Lower lobe of right lung (tissue), 2 donors: ENCODE data around the gene CCDC110. TPM values are rescaled to one million over a fixed set of nuclear protein-coding genes. Genes with fewer than 3 reads are reported as not detected.

Source experiments
- ATAC-seq, 2 donors: fragments of 200-7000 bp; cut with Tn5 transposase; one replicate each; pipeline ENCODE4 v1.9.1; 2020 to 2022; ENCODE audit warnings: mild to moderate bottlenecking in 2 of 2, moderate library complexity in 2 of 2
- DNase-seq: peaks from one replicate; pipeline ENCODE4 v3.0.0-alpha.2; 2020
- H3K27ac ChIP-seq: fragments of 200-600 bp; one replicate; pipeline ENCODE4 v1.8.0; 2022
- H3K27me3 ChIP-seq: fragments of 200-600 bp; one replicate; pipeline ENCODE4 v1.8.0; 2022; ENCODE audit warnings: low read depth
- H3K36me3 ChIP-seq: fragments of 200-600 bp; one replicate; pipeline ENCODE4 v1.8.0; 2022; ENCODE audit warnings: mild to moderate bottlenecking
- H3K4me1 ChIP-seq: fragments of 200-600 bp; one replicate; pipeline ENCODE4 v1.8.0; 2022
- H3K4me3 ChIP-seq: fragments of 200-600 bp; one replicate; pipeline ENCODE4 v1.8.0; 2022; ENCODE audit warnings: mild to moderate bottlenecking
- H3K9me3 ChIP-seq: fragments of 200-600 bp; one replicate; pipeline ENCODE4 v1.8.0; 2022
- CTCF ChIP-seq: fragments of 200-600 bp; IDR thresholded peaks from one replicate; pipeline ENCODE4 v1.8.0; 2022; ENCODE audit warnings: antibody characterized with exemption, mild to moderate bottlenecking
- intact Hi-C: fragments of 100-400 bp; cut with DNase I; formaldehyde crosslinking; loops from one replicate; pipeline ENCODE4 v1.11.0; 2022
- long read RNA-seq: library from polyadenylated mRNA; unstranded; transcript quantifications from one replicate; pipeline ENCODE4 v2.0.0, GENCODE V29; 2021
- total RNA-seq: library from RNA; stranded (reverse); fragmentation: NEBNext Ultra II Directional; extraction: Animal tissue kit (Norgen Biotek cat#: 25700); gene quantifications from one replicate; pipeline ENCODE4 v1.2.1, GENCODE V29; 2021
- donor health status: DM: no; HTN: yes; CAD: no; lungs with severe emphysema.

The CCDC110 gene
- 0.44 TPM for total RNA-seq
- long read RNA-seq, partial matches to known transcripts, result 0 of 1 reads
- long read RNA-seq, other reads (novel, unspliced or antisense), result 0 of 1 reads

- intact Hi-C loops, result no loop called here
Observed at GRCh38 chr4:185471235-185472102, at the start of gene CCDC110. TSS of gene CCDC110 (minus strand) at chr4:185471733. CDS start at chr4:185471683, 50 bp downstream.

GRCh38 chr4:185520119-185520518 is 48.6 kb upstream of the CCDC110 start:
- intact Hi-C loops, result no loop called here
- Histone ChIP-seq H3K27me3 (no peaks in the 10 kb centered on the region), H3K36me3 (no peaks in the 10 kb centered on the region), H3K4me1 (no peaks in the 10 kb centered on the region), H3K4me3 (no peak overlapping the region), H3K27ac (peak overlapping the region; percentile 9), H3K9me3 (no peaks in the 10 kb centered on the region)
- DNase-seq, result no peak
- TF ChIP-seq CTCF, result no peak
- peak; percentile 86 to 97 for ATAC-seq

More at GRCh38 chr4:185471235-185472102, at the start of gene CCDC110:
- TF ChIP-seq CTCF, result peak; percentile 71
- H3K27ac ChIP-seq, result peak within 1 kb of the TSS; percentile 68
- H3K36me3 ChIP-seq, result no peaks in the 10 kb centered on the region
- peaks cover 7% of the 10 kb centered on the region for H3K4me1 ChIP-seq
- H3K9me3 ChIP-seq, result no peaks in the 10 kb centered on the region
- peak within 1 kb of the TSS; percentile 91 for H3K4me3 ChIP-seq
- H3K27me3 ChIP-seq, result no peaks in the 10 kb centered on the region
- peak; percentile 91 for DNase-seq
- peak; percentile 98 to 99 for ATAC-seq

GRCh38 chr4:185518494-185518893 is 47.0 kb upstream of the CCDC110 start:
- no peaks in the 10 kb centered on the region for H3K27me3 ChIP-seq
- ATAC-seq (no peak), DNase-seq (no peak)
- no peaks in the 10 kb centered on the region for H3K9me3 ChIP-seq
- H3K4me3 ChIP-seq, result no peak overlapping the region
- intact Hi-C loops, result no loop called here
- H3K27ac ChIP-seq, result no peak overlapping the region
- peaks cover 8% of the 10 kb centered on the region for H3K4me1 ChIP-seq
- H3K36me3 ChIP-seq, result no peaks in the 10 kb centered on the region
- no peak for TF ChIP-seq CTCF

- H3K9me3 ChIP-seq, result no peaks in the 10 kb centered on the region
- no peak overlapping the region for H3K4me3 ChIP-seq
- H3K27ac ChIP-seq, result no peak overlapping the region
- no peak for DNase-seq
- no peak for ATAC-seq
- peaks cover 13% of the 10 kb centered on the region for H3K4me1 ChIP-seq
- H3K27me3 ChIP-seq, result no peaks in the 10 kb centered on the region
- no peaks in the 10 kb centered on the region for H3K36me3 ChIP-seq
- intact Hi-C loops, result no loop called here
- TF ChIP-seq CTCF, result no peak
Observed at GRCh38 chr4:185518069-185518468, 46.5 kb upstream of the CCDC110 start.

GRCh38 chr4:185515248-185515647 is 43.7 kb upstream of the CCDC110 start:
- Histone ChIP-seq H3K27me3 (no peaks in the 10 kb centered on the region), H3K4me3 (no peak overlapping the region), H3K27ac (no peak overlapping the region), H3K36me3 (no peaks in the 10 kb centered on the region), H3K4me1 (peaks cover 13% of the 10 kb centered on the region), H3K9me3 (no peaks in the 10 kb centered on the region)
- no peak for TF ChIP-seq CTCF
- no peak for ATAC-seq
- intact Hi-C loops, result no loop called here
- DNase-seq, result no peak
